ENCODE data around the gene MITF. TPM values are rescaled to one million over a fixed set of nuclear protein-coding genes. Genes with fewer than 3 reads are reported as not detected.
"Not testable (repeated sequence)": the region's sequence is repeated elsewhere in the genome, so short reads cannot be mapped to it uniquely, and the experiment has no call there.

The MITF gene
- polyA plus RNA-seq, 1 donor from 2014 or later = not detected

DNA sequence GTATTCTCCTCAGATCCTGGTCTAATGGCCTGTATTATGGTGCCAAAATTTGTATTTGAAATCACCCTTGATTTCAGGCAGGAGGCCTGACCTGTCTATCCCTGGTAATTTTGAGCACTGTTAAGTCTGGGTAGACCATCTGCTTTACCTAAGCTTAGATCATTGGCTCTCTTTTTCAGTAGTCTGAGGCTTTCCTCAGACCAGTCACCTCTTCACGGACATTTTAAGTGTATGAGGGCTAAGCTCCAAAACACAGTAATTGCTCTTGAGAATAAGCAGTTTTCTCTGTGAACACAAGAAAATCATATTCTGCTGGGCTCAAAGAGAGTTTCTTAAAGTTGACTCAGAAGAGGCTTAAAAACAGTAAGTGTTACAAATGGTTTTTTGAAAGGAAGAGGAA lies 168.3 kb downstream of the MITF start:
- Histone ChIP-seq H3K9me2 (ENCODE audit: insufficient read depth, low read length) (no peaks in the 10 kb centered on the region), H3K79me2 (replicated peaks; ENCODE audit: insufficient read depth, low read length) (no peaks in the 10 kb centered on the region), H3K27me3 (ENCODE audit: insufficient read depth, low read depth, low read length) (no peaks in the 10 kb centered on the region), H3K36me3 (ENCODE audit: insufficient read depth, low read length) (no peaks in the 10 kb centered on the region), H3K4me2 (ENCODE audit: low read length) (no peak overlapping the region), H3K9ac (ENCODE audit: low read length) (no peak overlapping the region), H3F3A (ENCODE audit: insufficient read depth, low read length, poor library complexity, severe bottlenecking) (no peaks in the 10 kb centered on the region), H4K20me1 (ENCODE audit: insufficient read depth) (no peaks in the 10 kb centered on the region), H3K9me3 (ENCODE audit: low read length) (no peaks in the 10 kb centered on the region), H3K27ac (ENCODE audit: low read length) (no peak overlapping the region), H3K4me3 (ENCODE audit: low read length) (no peak overlapping the region), H2AFZ (ENCODE audit: low read depth, low read length) (no peak overlapping the region)
- TF ChIP-seq POLR2AphosphoS5 (IDR thresholded peaks at IDR 0.05) = no peak
- TF ChIP-seq, protein P1, sequence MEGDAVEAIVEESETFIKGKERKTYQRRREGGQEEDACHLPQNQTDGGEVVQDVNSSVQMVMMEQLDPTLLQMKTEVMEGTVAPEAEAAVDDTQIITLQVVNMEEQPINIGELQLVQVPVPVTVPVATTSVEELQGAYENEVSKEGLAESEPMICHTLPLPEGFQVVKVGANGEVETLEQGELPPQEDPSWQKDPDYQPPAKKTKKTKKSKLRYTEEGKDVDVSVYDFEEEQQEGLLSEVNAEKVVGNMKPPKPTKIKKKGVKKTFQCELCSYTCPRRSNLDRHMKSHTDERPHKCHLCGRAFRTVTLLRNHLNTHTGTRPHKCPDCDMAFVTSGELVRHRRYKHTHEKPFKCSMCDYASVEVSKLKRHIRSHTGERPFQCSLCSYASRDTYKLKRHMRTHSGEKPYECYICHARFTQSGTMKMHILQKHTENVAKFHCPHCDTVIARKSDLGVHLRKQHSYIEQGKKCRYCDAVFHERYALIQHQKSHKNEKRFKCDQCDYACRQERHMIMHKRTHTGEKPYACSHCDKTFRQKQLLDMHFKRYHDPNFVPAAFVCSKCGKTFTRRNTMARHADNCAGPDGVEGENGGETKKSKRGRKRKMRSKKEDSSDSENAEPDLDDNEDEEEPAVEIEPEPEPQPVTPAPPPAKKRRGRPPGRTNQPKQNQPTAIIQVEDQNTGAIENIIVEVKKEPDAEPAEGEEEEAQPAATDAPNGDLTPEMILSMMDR (IDR thresholded peaks at IDR 0.05; ENCODE audit: poor library complexity, severe bottlenecking) = no peak
- TF ChIP-seq, protein P2, sequence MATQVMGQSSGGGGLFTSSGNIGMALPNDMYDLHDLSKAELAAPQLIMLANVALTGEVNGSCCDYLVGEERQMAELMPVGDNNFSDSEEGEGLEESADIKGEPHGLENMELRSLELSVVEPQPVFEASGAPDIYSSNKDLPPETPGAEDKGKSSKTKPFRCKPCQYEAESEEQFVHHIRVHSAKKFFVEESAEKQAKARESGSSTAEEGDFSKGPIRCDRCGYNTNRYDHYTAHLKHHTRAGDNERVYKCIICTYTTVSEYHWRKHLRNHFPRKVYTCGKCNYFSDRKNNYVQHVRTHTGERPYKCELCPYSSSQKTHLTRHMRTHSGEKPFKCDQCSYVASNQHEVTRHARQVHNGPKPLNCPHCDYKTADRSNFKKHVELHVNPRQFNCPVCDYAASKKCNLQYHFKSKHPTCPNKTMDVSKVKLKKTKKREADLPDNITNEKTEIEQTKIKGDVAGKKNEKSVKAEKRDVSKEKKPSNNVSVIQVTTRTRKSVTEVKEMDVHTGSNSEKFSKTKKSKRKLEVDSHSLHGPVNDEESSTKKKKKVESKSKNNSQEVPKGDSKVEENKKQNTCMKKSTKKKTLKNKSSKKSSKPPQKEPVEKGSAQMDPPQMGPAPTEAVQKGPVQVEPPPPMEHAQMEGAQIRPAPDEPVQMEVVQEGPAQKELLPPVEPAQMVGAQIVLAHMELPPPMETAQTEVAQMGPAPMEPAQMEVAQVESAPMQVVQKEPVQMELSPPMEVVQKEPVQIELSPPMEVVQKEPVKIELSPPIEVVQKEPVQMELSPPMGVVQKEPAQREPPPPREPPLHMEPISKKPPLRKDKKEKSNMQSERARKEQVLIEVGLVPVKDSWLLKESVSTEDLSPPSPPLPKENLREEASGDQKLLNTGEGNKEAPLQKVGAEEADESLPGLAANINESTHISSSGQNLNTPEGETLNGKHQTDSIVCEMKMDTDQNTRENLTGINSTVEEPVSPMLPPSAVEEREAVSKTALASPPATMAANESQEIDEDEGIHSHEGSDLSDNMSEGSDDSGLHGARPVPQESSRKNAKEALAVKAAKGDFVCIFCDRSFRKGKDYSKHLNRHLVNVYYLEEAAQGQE (IDR thresholded peaks at IDR 0.05; ENCODE audit: borderline replicate concordance) = no peak
- no peak for TF ChIP-seq EZH2 (IDR thresholded peaks at IDR 0.05; ENCODE audit: borderline replicate concordance, insufficient read depth, low read length, poor library complexity, severe bottlenecking)
- no peak for TF ChIP-seq EP300 (conservative IDR thresholded peaks at IDR 0.05; ENCODE audit: poor library complexity, severe bottlenecking)
- no peak for TF ChIP-seq TAF1 (IDR thresholded peaks at IDR 0.05; ENCODE audit: low read depth)
- no peak for TF ChIP-seq RAD21 (conservative IDR thresholded peaks at IDR 0.05)
- no peak for TF ChIP-seq SMC3 (conservative IDR thresholded peaks at IDR 0.05; ENCODE audit: poor library complexity)
- no peak for TF ChIP-seq MXI1 (conservative IDR thresholded peaks at IDR 0.05; ENCODE audit: poor library complexity, severe bottlenecking)

GRCh38 chr3:69909859-69910258 lies 170.6 kb downstream of the MITF start:
- H3K9ac ChIP-seq (ENCODE audit: low read length); H3K36me3 ChIP-seq (ENCODE audit: insufficient read depth, low read length); H3K79me2 ChIP-seq (replicated peaks; ENCODE audit: insufficient read depth, low read length): not testable (repeated sequence)

GRCh38 chr3:69913422-69913821 lies 174.2 kb downstream of the MITF start:
- no peaks in the 10 kb centered on the region for H3K36me3 ChIP-seq (ENCODE audit: insufficient read depth, low read length)
- no peak overlapping the region for H3K4me3 ChIP-seq (ENCODE audit: low read length)
- no peak overlapping the region for H3K4me2 ChIP-seq (ENCODE audit: low read length)
- no peaks in the 10 kb centered on the region for H4K20me1 ChIP-seq (ENCODE audit: insufficient read depth)
- H2AFZ ChIP-seq (ENCODE audit: low read depth, low read length) = no peak overlapping the region
- H3K27me3 ChIP-seq (ENCODE audit: insufficient read depth, low read depth, low read length) = no peaks in the 10 kb centered on the region
- no peaks in the 10 kb centered on the region for H3K9me2 ChIP-seq (ENCODE audit: insufficient read depth, low read length)
- no peaks in the 10 kb centered on the region for H3K79me2 ChIP-seq (replicated peaks; ENCODE audit: insufficient read depth, low read length)
- no peak for TF ChIP-seq MXI1 (conservative IDR thresholded peaks at IDR 0.05; ENCODE audit: poor library complexity, severe bottlenecking)
- no peak for TF ChIP-seq TAF1 (IDR thresholded peaks at IDR 0.05; ENCODE audit: low read depth)
- no peak for TF ChIP-seq EZH2 (IDR thresholded peaks at IDR 0.05; ENCODE audit: borderline replicate concordance, insufficient read depth, low read length, poor library complexity, severe bottlenecking)
- no peak for TF ChIP-seq EP300 (conservative IDR thresholded peaks at IDR 0.05; ENCODE audit: poor library complexity, severe bottlenecking)
- TF ChIP-seq SMC3 (conservative IDR thresholded peaks at IDR 0.05; ENCODE audit: poor library complexity) = no peak
- TF ChIP-seq, protein P1 (IDR thresholded peaks at IDR 0.05; ENCODE audit: poor library complexity, severe bottlenecking) = no peak
- no peak for TF ChIP-seq RAD21 (conservative IDR thresholded peaks at IDR 0.05)
- no peak for TF ChIP-seq POLR2AphosphoS5 (IDR thresholded peaks at IDR 0.05)
- TF ChIP-seq, protein P2 (IDR thresholded peaks at IDR 0.05; ENCODE audit: borderline replicate concordance) = no peak
- no peak overlapping the region for H3K27ac ChIP-seq (ENCODE audit: low read length)
- H3K9ac ChIP-seq (ENCODE audit: low read length) = no peak overlapping the region
- H3K9me3 ChIP-seq (ENCODE audit: low read length) = no peaks in the 10 kb centered on the region
- H3F3A ChIP-seq (ENCODE audit: insufficient read depth, low read length, poor library complexity, severe bottlenecking) = no peaks in the 10 kb centered on the region

More at GRCh38 chr3:69909859-69910258, 170.6 kb downstream of the MITF start:
- not testable (repeated sequence) for H3K9me3 ChIP-seq (ENCODE audit: low read length); H3K27ac ChIP-seq (ENCODE audit: low read length); H3F3A ChIP-seq (ENCODE audit: insufficient read depth, low read length, poor library complexity, severe bottlenecking); H3K4me3 ChIP-seq (ENCODE audit: low read length); H3K4me2 ChIP-seq (ENCODE audit: low read length); H4K20me1 ChIP-seq (ENCODE audit: insufficient read depth); H3K9me2 ChIP-seq (ENCODE audit: insufficient read depth, low read length); H3K27me3 ChIP-seq (ENCODE audit: insufficient read depth, low read depth, low read length); H2AFZ ChIP-seq (ENCODE audit: low read depth, low read length)
